ENCODE measurements around the gene CEP128. TPM values are rescaled to one million over a fixed set of nuclear protein-coding genes. Genes with fewer than 3 reads are reported as not detected.

CEP128 gene
- total RNA-seq, 1 donor from 2014 or later = 6.1 TPM

GRCh38 chr14:80973931-80974641 lies 32.5 kb upstream of the CEP128 start:
- ATAC-seq = no peak
- Histone ChIP-seq H3K27me3 (no peaks in the 10 kb centered on the region), H3K36me3 (no peaks in the 10 kb centered on the region), H3K4me1 (no peaks in the 10 kb centered on the region), H3K4me3 (no peak overlapping the region), H3K9me3 (no peaks in the 10 kb centered on the region), H3K27ac (no peak overlapping the region)
- DNase-seq = no peak
- TF ChIP-seq, protein P1, sequence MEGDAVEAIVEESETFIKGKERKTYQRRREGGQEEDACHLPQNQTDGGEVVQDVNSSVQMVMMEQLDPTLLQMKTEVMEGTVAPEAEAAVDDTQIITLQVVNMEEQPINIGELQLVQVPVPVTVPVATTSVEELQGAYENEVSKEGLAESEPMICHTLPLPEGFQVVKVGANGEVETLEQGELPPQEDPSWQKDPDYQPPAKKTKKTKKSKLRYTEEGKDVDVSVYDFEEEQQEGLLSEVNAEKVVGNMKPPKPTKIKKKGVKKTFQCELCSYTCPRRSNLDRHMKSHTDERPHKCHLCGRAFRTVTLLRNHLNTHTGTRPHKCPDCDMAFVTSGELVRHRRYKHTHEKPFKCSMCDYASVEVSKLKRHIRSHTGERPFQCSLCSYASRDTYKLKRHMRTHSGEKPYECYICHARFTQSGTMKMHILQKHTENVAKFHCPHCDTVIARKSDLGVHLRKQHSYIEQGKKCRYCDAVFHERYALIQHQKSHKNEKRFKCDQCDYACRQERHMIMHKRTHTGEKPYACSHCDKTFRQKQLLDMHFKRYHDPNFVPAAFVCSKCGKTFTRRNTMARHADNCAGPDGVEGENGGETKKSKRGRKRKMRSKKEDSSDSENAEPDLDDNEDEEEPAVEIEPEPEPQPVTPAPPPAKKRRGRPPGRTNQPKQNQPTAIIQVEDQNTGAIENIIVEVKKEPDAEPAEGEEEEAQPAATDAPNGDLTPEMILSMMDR (IDR thresholded peaks at IDR 0.05) = no peak
- intact Hi-C loops (cut with DNase I) = no loop called here

DNA sequence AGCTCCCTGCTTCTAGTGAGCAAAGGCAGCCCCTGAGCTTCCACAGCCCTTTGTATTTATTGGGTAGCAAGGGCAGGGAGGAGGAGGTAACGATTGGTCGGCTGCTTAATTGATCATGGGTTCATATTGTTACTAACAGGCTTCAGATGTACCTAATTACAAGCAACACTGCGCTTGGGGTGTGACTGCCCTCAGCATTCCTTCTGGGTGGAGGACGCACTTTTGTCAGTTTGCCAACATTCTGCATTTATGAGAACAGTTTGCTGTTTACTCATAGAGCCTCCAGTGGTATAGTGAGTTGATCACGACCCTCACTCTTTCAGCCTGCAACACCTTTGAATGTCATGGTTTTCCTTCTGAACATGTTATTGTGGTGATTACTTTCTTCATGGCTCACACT lies 23.5 kb upstream of the CEP128 start:
- TF ChIP-seq, protein P1 (IDR thresholded peaks at IDR 0.05) = no peak
- Histone ChIP-seq H3K27me3 (no peaks in the 10 kb centered on the region), H3K36me3 (no peaks in the 10 kb centered on the region), H3K4me1 (no peaks in the 10 kb centered on the region), H3K4me3 (no peak overlapping the region), H3K27ac (no peak overlapping the region), H3K9me3 (no peaks in the 10 kb centered on the region)
- DNase-seq = no peak
- intact Hi-C loops (cut with DNase I) = no loop called here
- no peak for ATAC-seq

GRCh38 chr14:80959496-80959895 lies 18.0 kb upstream of the CEP128 start:
- intact Hi-C loops (cut with DNase I) = no loop called here
- H3K36me3 ChIP-seq = no peaks in the 10 kb centered on the region
- H3K4me3 ChIP-seq = no peak overlapping the region
- DNase-seq (no peak), ATAC-seq (peak; percentile 14)
- H3K4me1 ChIP-seq = peaks cover 9% of the 10 kb centered on the region
- H3K9me3 ChIP-seq = no peaks in the 10 kb centered on the region
- no peaks in the 10 kb centered on the region for H3K27me3 ChIP-seq
- no peak overlapping the region for H3K27ac ChIP-seq
- TF ChIP-seq, protein P1 (IDR thresholded peaks at IDR 0.05) = no peak

DNA sequence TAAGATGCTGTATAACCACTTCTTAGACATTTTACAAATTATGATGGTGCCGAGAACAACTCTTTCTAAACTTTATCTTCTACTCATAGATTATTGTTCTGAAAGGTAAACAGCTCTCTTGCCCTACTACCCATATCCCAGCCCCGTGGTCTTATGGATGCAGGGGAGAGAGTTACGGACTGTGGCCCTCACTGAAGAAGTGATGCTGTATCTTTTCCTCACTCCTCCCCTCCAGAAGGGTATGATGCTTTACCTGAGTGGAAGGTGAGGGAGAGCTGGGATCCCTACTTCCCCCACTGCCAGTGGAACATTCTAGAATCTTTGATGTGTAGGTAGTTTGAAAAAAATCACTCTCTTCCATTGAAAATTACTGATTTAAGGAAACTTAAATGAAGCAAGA lies 17.4 kb upstream of the CEP128 start:
- peaks cover 9% of the 10 kb centered on the region for H3K4me1 ChIP-seq
- no peak overlapping the region for H3K4me3 ChIP-seq
- H3K9me3 ChIP-seq = no peaks in the 10 kb centered on the region
- H3K36me3 ChIP-seq = no peaks in the 10 kb centered on the region
- TF ChIP-seq, protein P1 (IDR thresholded peaks at IDR 0.05) = no peak
- intact Hi-C loops (cut with DNase I) = no loop called here
- no peak for DNase-seq
- H3K27me3 ChIP-seq = no peaks in the 10 kb centered on the region
- H3K27ac ChIP-seq = no peak overlapping the region
- ATAC-seq = no peak

GRCh38 chr14:80958226-80958625 lies 16.7 kb upstream of the CEP128 start:
- DNase-seq (no peak), ATAC-seq (no peak)
- H3K4me1 ChIP-seq = peaks cover 9% of the 10 kb centered on the region
- no peak overlapping the region for H3K27ac ChIP-seq
- no peaks in the 10 kb centered on the region for H3K27me3 ChIP-seq
- H3K4me3 ChIP-seq = no peak overlapping the region
- H3K9me3 ChIP-seq = no peaks in the 10 kb centered on the region
- intact Hi-C loops (cut with DNase I) = no loop called here
- TF ChIP-seq, protein P1 (IDR thresholded peaks at IDR 0.05) = no peak
- no peaks in the 10 kb centered on the region for H3K36me3 ChIP-seq

GRCh38 chr14:80957613-80958012 lies 16.1 kb upstream of the CEP128 start:
- H3K4me1 ChIP-seq = peaks cover 9% of the 10 kb centered on the region
- ATAC-seq (no peak), DNase-seq (no peak)
- TF ChIP-seq, protein P1 (IDR thresholded peaks at IDR 0.05) = no peak
- H3K9me3 ChIP-seq = no peaks in the 10 kb centered on the region
- intact Hi-C loops (cut with DNase I) = no loop called here
- no peaks in the 10 kb centered on the region for H3K27me3 ChIP-seq
- H3K36me3 ChIP-seq = no peaks in the 10 kb centered on the region
- no peak overlapping the region for H3K27ac ChIP-seq
- H3K4me3 ChIP-seq = no peak overlapping the region

All from upper lobe of right lung (tissue), 1 donor.